ENCODE results near the gene PRKCE.
"Not testable (repeated sequence)": the region's sequence is repeated elsewhere in the genome, so short reads cannot be mapped to it uniquely, and the experiment has no call there.

PRKCE gene

GRCh38 chr2:45843136-45843535, 191.7 kb downstream of the PRKCE start:
- no peak for DNase-seq

- DNase-seq = no peak
Observed at GRCh38 chr2:45844796-45845457, 193.5 kb downstream of the PRKCE start.

- no peak for DNase-seq
Observed at GRCh38 chr2:45845566-45845965, 194.1 kb downstream of the PRKCE start.

GRCh38 chr2:45849491-45850283, 198.2 kb downstream of the PRKCE start:
- DNase-seq = no peak

DNA sequence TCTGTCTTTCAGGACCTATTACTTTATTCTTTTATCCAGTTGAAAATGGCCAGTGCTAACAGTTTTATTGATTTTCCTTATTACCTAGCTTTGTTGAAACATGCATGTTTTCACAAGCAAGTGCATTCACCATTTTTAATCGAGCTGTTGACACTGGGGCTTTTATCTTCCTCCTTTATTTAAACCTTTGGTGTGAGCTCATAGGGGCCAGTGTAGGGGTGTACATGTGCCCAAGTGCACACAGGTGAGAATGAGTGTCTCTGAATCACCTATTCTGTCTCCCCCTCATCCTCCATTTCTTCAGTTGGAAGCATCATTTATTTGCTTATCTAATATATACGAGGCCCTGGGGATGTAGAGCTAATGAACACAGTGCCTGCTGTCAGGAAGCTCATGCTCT, 199.1 kb downstream of the PRKCE start:
- DNase-seq = no peak

GRCh38 chr2:45851111-45851510, 199.6 kb downstream of the PRKCE start:
- no peak for DNase-seq

DNA sequence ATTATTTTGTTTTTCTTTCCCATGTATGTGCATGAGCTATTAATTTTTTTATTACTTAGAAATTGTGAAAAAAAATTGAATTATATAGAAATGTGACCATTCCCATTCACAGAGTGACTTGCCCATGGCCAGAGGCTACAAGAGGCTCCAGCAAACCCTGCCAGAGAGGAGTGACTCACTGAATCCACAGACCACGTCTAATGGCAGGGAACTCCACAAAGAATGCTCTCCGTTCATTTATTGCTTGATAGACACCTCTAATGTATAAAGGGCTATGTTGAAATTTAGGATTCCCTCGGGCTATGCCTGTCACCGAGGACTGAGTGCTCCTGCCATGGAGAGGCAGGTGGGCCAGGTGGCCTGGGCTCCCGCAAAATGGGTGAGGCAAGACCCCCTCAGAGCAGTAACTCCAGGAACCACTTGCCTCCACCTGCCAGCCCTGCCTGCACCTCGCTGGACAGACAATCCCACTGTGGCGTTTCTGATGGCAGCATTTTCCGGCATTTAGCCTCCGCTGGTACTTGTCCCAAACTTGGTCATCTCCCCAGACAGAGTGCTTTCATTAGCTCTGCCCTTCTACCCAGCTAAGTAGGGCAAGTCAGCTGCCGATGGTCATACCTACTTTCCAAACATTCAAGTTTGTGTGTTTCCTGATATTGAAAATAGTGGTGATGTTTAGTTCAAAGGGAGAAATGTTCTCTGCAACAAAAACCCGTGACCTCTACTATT, 200.3 kb downstream of the PRKCE start:
- no peak for DNase-seq

- no peak for DNase-seq
Observed at GRCh38 chr2:45852450-45853150, 201.1 kb downstream of the PRKCE start.

GRCh38 chr2:45855374-45855773, 203.9 kb downstream of the PRKCE start:
- DNase-seq = no peak

GRCh38 chr2:45856391-45857274, 205.2 kb downstream of the PRKCE start:
- DNase-seq = no peak

GRCh38 chr2:45857275-45857609, 205.8 kb downstream of the PRKCE start:
- DNase-seq = no peak

DNA sequence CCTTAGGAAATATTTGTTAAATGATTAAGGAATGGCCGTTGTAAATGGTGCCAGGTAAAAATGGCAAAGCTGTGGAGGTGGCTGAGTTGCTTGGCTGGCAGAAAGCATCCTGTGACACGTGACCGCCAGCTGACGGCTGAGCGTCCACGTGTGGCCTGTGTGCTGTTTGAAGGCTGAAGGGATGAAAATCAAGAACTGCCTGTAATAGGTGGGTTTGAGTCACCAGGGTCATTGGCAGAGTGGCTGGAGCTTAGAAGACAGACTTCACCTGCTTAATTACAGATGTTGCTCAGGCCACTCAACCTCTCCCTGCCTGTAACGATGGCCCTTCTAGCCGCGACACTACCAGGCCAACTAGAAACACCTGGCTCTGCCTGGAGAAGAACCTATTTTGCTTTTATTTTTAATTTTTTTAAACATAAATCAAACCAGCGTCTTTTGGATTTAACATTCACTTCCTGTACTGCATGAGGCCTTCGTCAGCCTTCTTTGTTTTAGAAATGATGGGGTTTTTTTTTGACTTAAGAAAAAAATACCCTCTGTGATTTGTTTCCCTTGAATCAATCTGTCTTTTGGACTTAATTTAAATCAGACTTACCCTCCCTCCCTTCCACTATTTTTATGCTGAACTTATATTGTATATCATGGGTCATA, 206.5 kb downstream of the PRKCE start:
- no peak for DNase-seq

GRCh38 chr2:45858872-45859271, 207.4 kb downstream of the PRKCE start:
- DNase-seq = not testable (repeated sequence)

DNA sequence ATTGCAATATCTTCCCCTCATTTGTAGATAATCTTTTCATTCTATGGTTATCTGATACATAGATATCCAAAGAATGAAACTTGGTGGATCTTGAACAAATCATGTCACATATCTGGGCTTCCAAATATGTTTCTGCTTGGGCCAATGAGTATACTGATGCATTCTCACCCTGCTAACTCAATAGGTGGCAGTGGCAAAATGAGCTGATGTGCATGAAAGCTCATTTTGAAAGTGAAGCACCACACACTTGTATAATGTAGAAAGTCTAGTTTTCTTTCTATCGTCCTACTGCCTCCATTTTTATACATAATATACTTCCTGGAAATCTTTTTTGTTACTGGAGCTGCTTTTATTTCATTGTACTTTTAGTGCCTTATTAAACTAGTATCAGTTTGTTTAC, 208.2 kb downstream of the PRKCE start:
- no peak for DNase-seq

- DNase-seq = no peak
Observed at GRCh38 chr2:45860136-45861121, 209.0 kb downstream of the PRKCE start.

GRCh38 chr2:45862843-45863242, 211.4 kb downstream of the PRKCE start:
- DNase-seq = no peak

GRCh38 chr2:45864121-45864520, 212.6 kb downstream of the PRKCE start:
- DNase-seq = no peak

GRCh38 chr2:45867349-45867748, 215.9 kb downstream of the PRKCE start:
- no peak for DNase-seq

- DNase-seq = no peak
Observed at GRCh38 chr2:45867800-45868199, 216.3 kb downstream of the PRKCE start.

- DNase-seq = no peak
Observed at GRCh38 chr2:45869165-45869501, 217.7 kb downstream of the PRKCE start.

DNA sequence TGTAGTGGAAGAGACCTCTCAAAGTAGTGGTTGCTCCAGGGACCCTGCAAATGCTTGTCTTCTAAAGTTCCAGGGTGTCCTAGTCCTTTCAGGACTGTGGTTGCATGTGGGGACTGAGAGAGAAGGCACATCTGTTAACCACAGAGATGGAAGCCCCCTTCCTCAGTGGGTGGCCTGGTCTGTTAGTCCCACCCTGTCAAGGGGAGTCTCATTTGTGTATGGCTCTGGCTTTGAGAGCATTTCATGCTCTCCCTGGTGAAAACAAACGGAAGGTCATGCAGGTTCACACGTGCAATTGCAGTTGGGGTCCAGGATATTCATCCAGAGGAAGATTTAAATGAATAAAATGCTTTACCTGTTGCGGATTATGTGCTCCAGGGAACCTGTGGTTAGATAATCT, 219.6 kb downstream of the PRKCE start:
- DNase-seq = no peak
